A549 (cell line): ENCODE data around the gene ABCA1. TPM values are rescaled to one million over a fixed set of nuclear protein-coding genes. Genes with fewer than 3 reads are reported as not detected.

ENCODE experiments used
- ATAC-seq, 2 experiments: fragments of 200-7000 bp in 1 of 2; fragments of >200 bp in 1 of 2; cut with Nextera tagmentation in 1 of 2; cut with Tn5 transposase in 1 of 2; 3 replicates each; pipeline versions ENCODE4 v1.8.0 to v1.9.1; 2018 to 2020; ENCODE audit warnings: mild to moderate bottlenecking in 1 of 2, moderate library complexity in 1 of 2
- CTCF ChIA-PET: fragments of 300-600 bp; sonication (Branson Sonifier 250); formaldehyde crosslinking; extraction: SDS; loops from one replicate; lab custom pipeline; 2021; ENCODE audit warnings: antibody characterized with exemption, inconsistent platforms; lab: Yijun Ruan, JAX
- POLR2A ChIA-PET: fragments of 350-600 bp; formaldehyde crosslinking; extraction: SDS; loops from one replicate; lab custom pipeline; 2021; ENCODE audit warnings: antibody characterized with exemption, inconsistent platforms; lab: Yijun Ruan, JAX
- DNase-seq, 2 experiments: peaks; one replicate each; pipeline versions ENCODE4 v3.0.0 to v3.0.0-alpha.2; 2011 to 2016; ENCODE audit warnings: low read depth in 1 of 2, low spot score in 1 of 2
- FAIRE-seq: peaks from 2 replicates; lab custom pipeline; 2011; peaks lifted over from hg19 to GRCh38; lab: Jason Lieb, UNC
- H3K27ac ChIP-seq, 2 experiments: fragments of >200 bp; sonication (Bioruptor Twin); formaldehyde crosslinking; 3 replicates each; pipeline ENCODE4 v1.5.1; 2016 to 2017
- H3K4me1 ChIP-seq: fragments of >200 bp; sonication (Bioruptor Twin); formaldehyde crosslinking; 3 replicates; pipeline ENCODE4 v1.6.1; 2016
- H3K4me2 ChIP-seq: fragments of >200 bp; sonication (Bioruptor Twin); formaldehyde crosslinking; 3 replicates; pipeline ENCODE4 v1.6.1; 2016
- H3K4me3 ChIP-seq: fragments of >200 bp; sonication (Bioruptor Twin); formaldehyde crosslinking; 3 replicates; pipeline ENCODE4 v1.5.1; 2016
- H3K9me3 ChIP-seq: fragments of >200 bp; sonication (Bioruptor Twin); formaldehyde crosslinking; 3 replicates; pipeline ENCODE4 v1.6.1; 2016
- CBX8 ChIP-seq: fragments of 200-600 bp; sonication (generic); IDR thresholded peaks from 2 replicates; pipeline ENCODE4 v1.6.1; 2016
- CHD2 ChIP-seq: fragments of 150-350 bp; IDR thresholded peaks from 2 replicates; pipeline ENCODE4 v1.6.1; 2014; ENCODE audit warnings: low read length; ENCODE audit not compliant: partially characterized antibody
- EHF ChIP-seq: fragments of 250-450 bp; sonication (Bioruptor Pico); IDR thresholded peaks from 2 replicates; pipeline ENCODE4 v1.5.0; 2020; ENCODE audit warnings: mild to moderate bottlenecking
- EHMT2 ChIP-seq: fragments of 200-600 bp; sonication (generic); IDR thresholded peaks from 2 replicates; pipeline ENCODE4 v1.6.1; 2016; ENCODE audit warnings: antibody characterized with exemption, low read depth, mild to moderate bottlenecking, moderate library complexity
- EP300 ChIP-seq, 2 experiments: fragments of >200 bp; sonication (Bioruptor Twin); formaldehyde crosslinking; IDR thresholded peaks; 2 replicates in 1 of 2; 3 replicates in 1 of 2; pipeline ENCODE4 v1.6.1; 2016 to 2017
- ESRRA ChIP-seq: fragments of 150-350 bp; IDR thresholded peaks from 2 replicates; pipeline ENCODE4 v1.6.1; 2014; ENCODE audit warnings: mild to moderate bottlenecking, low read length, borderline replicate concordance
- HDAC2 ChIP-seq: fragments of 200-600 bp; sonication (generic); IDR thresholded peaks from 2 replicates; pipeline ENCODE4 v1.6.1; 2016
- HOXA7 ChIP-seq: fragments of 250-450 bp; sonication (Bioruptor Pico); IDR thresholded peaks from 2 replicates; pipeline ENCODE4 v1.5.0; 2020; ENCODE audit warnings: mild to moderate bottlenecking, moderate library complexity
- HOXB13 ChIP-seq: fragments of 250-450 bp; sonication (Bioruptor Pico); IDR thresholded peaks from 2 replicates; pipeline ENCODE4 v1.5.0; 2020; ENCODE audit warnings: low read depth, mild to moderate bottlenecking, moderate library complexity
- HOXB5 ChIP-seq: fragments of 250-450 bp; sonication (Bioruptor Pico); IDR thresholded peaks from 2 replicates; pipeline ENCODE4 v1.5.0; 2020; ENCODE audit warnings: mild to moderate bottlenecking, moderate library complexity
- JUNB ChIP-seq: fragments of >200 bp; sonication (Bioruptor Twin); formaldehyde crosslinking; IDR thresholded peaks from 2 replicates; pipeline ENCODE4 v1.6.1; 2016
- KDM1A ChIP-seq: fragments of 200-600 bp; sonication (generic); IDR thresholded peaks from 2 replicates; pipeline ENCODE4 v1.6.1; 2016; ENCODE audit warnings: low read depth, mild to moderate bottlenecking
- KDM5A ChIP-seq: fragments of 200-600 bp; sonication (generic); IDR thresholded peaks from 2 replicates; pipeline ENCODE4 v1.6.1; 2016; ENCODE audit warnings: antibody characterized with exemption, mild to moderate bottlenecking
- MAFK ChIP-seq: fragments of 450-650 bp; IDR thresholded peaks from 2 replicates; pipeline ENCODE4 v1.6.1; 2014; ENCODE audit not compliant: partially characterized antibody
- NR3C1 ChIP-seq: fragments of >200 bp; sonication (Bioruptor Twin); formaldehyde crosslinking; IDR thresholded peaks from 3 replicates; pipeline ENCODE4 v1.6.1; 2017
- PHF8 ChIP-seq: fragments of 200-600 bp; sonication (generic); IDR thresholded peaks from 2 replicates; pipeline ENCODE4 v1.6.1; 2016; ENCODE audit warnings: low read depth, mild to moderate bottlenecking, antibody characterized with exemption, moderate library complexity, borderline replicate concordance
- RAD21 ChIP-seq, 2 experiments: fragments of >200 bp in 1 of 2; sonication (Bioruptor Twin) in 1 of 2; formaldehyde crosslinking in 1 of 2; IDR thresholded peaks in 1 of 2; conservative IDR thresholded peaks in 1 of 2; 2 replicates in 1 of 2; 3 replicates in 1 of 2; pipeline ENCODE4 v1.6.1; 2012 to 2018; ENCODE audit warnings: inconsistent platforms in 1 of 2
- RARB ChIP-seq: fragments of 250-450 bp; sonication (Bioruptor Pico); IDR thresholded peaks from 2 replicates; pipeline ENCODE4 v1.8.0; 2021; ENCODE audit warnings: mild to moderate bottlenecking, moderate library complexity
- RCOR1 ChIP-seq: fragments of 150-350 bp; IDR thresholded peaks from 2 replicates; pipeline ENCODE4 v1.6.1; 2014; ENCODE audit warnings: antibody characterized with exemption, low read length, low read depth
- RNF2 ChIP-seq: fragments of 200-600 bp; sonication (generic); IDR thresholded peaks from 2 replicates; pipeline ENCODE4 v1.6.1; 2016; ENCODE audit warnings: low read depth, mild to moderate bottlenecking, antibody characterized with exemption, moderate library complexity, borderline replicate concordance
- SMC3 ChIP-seq: fragments of >200 bp; sonication (Bioruptor Twin); formaldehyde crosslinking; IDR thresholded peaks from 3 replicates; pipeline ENCODE4 v1.6.1; 2018; ENCODE audit warnings: inconsistent platforms
- TFCP2L1 ChIP-seq: fragments of 250-450 bp; sonication (Bioruptor Pico); IDR thresholded peaks from 2 replicates; pipeline ENCODE4 v1.5.0; 2021; ENCODE audit warnings: mild to moderate bottlenecking
- TP53 ChIP-seq: fragments of 250-450 bp; sonication (Bioruptor Pico); IDR thresholded peaks from 2 replicates; pipeline ENCODE4 v1.5.0; 2021; ENCODE audit warnings: mild to moderate bottlenecking, moderate library complexity
- ZC3H11A ChIP-seq: fragments of 450-650 bp; IDR thresholded peaks from 2 replicates; pipeline ENCODE4 v1.6.1; 2014; ENCODE audit warnings: antibody characterized with exemption, mild to moderate bottlenecking
- ZSCAN20 ChIP-seq: fragments of 250-450 bp; sonication (Bioruptor Pico); IDR thresholded peaks from 2 replicates; pipeline ENCODE4 v1.8.0; 2022; ENCODE audit warnings: mild to moderate bottlenecking, moderate library complexity
- WGBS: methylation state at CpG from one replicate; pipeline ENCODE4 v1.1.6; 2017; ENCODE audit errors: missing lambda C conversion rate; 5-methylcytosine and 5-hydroxymethylcytosine counted together
- polyA plus RNA-seq, 4 experiments: library from polyadenylated mRNA; depleted of rRNA in 3 of 4; stranded (reverse); fragments of >200 nt; fragmentation: RNase III in 1 of 4; extraction: RNeasy Plus Mini Kit Qiagen cat#74134 plus additional on column Dnase treatment in 1 of 4; gene quantifications; 2 replicates in 3 of 4; 3 replicates in 1 of 4; pipeline ENCODE4 v1.2.3, GENCODE V29; 2011 to 2017
- TF ChIP-seq, protein P1 (sequence below): fragments of >200 bp; sonication (Bioruptor Twin); formaldehyde crosslinking; IDR thresholded peaks from 3 replicates; pipeline ENCODE4 v1.5.1; 2016
- TF ChIP-seq, protein P2 (sequence below): IDR thresholded peaks from 2 replicates; pipeline ENCODE4 v1.6.1; 2012
- TF ChIP-seq, protein P3 (sequence below): IDR thresholded peaks from 2 replicates; pipeline ENCODE4 v1.6.1; 2012
- TF ChIP-seq, protein P4 (sequence below): fragments of >200 bp; sonication (Bioruptor Twin); formaldehyde crosslinking; IDR thresholded peaks from 3 replicates; pipeline ENCODE4 v1.6.1; 2016

ABCA1 gene
- polyA plus RNA-seq, 2 of the 4 experiments (the other 2 are of a cell fraction) = 3.6 to 12.0 TPM

DNA sequence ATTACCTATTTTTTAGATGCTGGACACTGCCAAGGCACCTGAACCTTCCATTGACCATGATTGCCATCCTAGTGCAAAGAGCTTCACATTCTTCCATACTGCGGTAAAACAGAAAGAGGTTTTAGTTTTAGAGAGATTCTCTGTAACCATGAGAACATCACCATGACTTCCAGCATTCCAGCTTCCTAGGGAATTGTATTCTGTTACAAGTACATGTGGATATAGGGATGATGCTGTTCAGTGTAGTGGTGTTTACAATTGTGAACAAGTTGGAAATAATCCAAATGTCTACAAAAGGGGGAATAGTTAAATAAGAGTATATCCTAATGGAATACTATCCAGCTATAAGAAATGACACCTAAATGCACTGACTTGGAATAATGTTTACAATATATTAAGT, 141.7 kb downstream of the ABCA1 start:
- Histone ChIP-seq H3K4me1 (no peaks in the 10 kb centered on the region), H3K9me3 (no peaks in the 10 kb centered on the region), H3K4me3 (no peak overlapping the region), H3K4me2 (no peak overlapping the region), H3K27ac (no peak overlapping the region)
- 92% methylated on average over 1 of the region's 1 CpG for WGBS
- no peak for TF ChIP-seq ZSCAN20 (CRISPR knock-in tag)
- no peak for TF ChIP-seq TP53 (CRISPR knock-in tag)
- TF ChIP-seq CBX8 = no peak
- no peak for TF ChIP-seq NR3C1
- no peak for TF ChIP-seq ESRRA
- TF ChIP-seq MAFK = no peak
- no peak for TF ChIP-seq HOXB5 (CRISPR knock-in tag)
- no peak for TF ChIP-seq KDM1A
- no peak for ATAC-seq
- CTCF ChIA-PET = interaction anchor here (1.3 to 1.9 kb wide), 4 partner anchors 17 to 629 kb away, joined by 4 to 5 read pairs (median 4); no protein-coding TSS in a partner anchor
- FAIRE-seq = no peak
- POLR2A ChIA-PET = no interaction called here
- no peak for DNase-seq

DNA sequence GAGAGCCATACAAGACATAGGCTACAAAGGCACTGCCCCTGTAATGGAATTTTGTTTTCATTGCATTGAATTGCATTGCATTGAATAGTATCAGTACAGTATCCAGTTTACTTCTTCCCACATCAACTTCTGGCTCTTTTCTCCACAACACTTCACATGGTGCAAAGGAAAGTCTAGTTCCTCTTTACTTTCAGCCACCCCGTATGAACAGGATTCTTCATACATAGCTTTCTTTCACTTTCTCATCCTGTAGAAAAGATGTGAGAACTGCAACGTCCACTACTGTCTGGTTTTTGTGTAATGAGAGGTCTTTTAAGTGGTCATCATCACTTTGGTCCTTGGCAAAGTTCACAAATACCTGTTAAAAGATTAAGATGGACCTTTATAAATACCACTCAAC, 143.9 kb downstream of the ABCA1 start:
- FAIRE-seq = no peak
- no peak overlapping the region for H3K4me2 ChIP-seq

DNA sequence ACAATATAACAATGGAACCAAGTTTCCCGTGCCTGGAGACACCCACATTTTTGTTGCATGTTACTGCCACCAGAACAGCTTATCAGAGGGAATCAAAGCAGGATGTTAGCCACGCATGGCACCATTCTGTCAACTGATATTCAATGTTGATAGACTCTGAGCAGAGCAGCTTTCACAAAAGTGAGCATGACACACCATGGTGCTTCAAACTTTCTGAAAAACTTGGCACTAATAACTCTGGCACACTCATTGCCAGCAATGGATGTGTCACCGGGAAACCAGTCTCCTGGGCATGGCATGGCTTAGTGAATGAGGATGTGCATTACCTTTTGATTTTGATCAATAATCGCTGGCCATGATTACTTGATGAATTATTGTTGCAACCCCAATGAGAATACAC, 144.4 kb downstream of the ABCA1 start:
- TF ChIP-seq, protein P1, sequence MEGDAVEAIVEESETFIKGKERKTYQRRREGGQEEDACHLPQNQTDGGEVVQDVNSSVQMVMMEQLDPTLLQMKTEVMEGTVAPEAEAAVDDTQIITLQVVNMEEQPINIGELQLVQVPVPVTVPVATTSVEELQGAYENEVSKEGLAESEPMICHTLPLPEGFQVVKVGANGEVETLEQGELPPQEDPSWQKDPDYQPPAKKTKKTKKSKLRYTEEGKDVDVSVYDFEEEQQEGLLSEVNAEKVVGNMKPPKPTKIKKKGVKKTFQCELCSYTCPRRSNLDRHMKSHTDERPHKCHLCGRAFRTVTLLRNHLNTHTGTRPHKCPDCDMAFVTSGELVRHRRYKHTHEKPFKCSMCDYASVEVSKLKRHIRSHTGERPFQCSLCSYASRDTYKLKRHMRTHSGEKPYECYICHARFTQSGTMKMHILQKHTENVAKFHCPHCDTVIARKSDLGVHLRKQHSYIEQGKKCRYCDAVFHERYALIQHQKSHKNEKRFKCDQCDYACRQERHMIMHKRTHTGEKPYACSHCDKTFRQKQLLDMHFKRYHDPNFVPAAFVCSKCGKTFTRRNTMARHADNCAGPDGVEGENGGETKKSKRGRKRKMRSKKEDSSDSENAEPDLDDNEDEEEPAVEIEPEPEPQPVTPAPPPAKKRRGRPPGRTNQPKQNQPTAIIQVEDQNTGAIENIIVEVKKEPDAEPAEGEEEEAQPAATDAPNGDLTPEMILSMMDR = no peak
- TF ChIP-seq HDAC2 = no peak
- TF ChIP-seq RARB = no peak
- TF ChIP-seq, protein P2, sequence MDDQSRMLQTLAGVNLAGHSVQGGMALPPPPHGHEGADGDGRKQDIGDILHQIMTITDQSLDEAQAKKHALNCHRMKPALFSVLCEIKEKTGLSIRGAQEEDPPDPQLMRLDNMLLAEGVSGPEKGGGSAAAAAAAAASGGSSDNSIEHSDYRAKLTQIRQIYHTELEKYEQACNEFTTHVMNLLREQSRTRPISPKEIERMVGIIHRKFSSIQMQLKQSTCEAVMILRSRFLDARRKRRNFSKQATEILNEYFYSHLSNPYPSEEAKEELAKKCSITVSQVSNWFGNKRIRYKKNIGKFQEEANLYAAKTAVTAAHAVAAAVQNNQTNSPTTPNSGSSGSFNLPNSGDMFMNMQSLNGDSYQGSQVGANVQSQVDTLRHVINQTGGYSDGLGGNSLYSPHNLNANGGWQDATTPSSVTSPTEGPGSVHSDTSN = no peak
- no peak for TF ChIP-seq RAD21 (conservative IDR thresholded peaks at IDR 0.05 in 1 of 2, IDR thresholded peaks at IDR 0.05 in 1 of 2)
- no peak for TF ChIP-seq KDM5A
- no peak for TF ChIP-seq JUNB
- no peak for TF ChIP-seq SMC3
- no peak for TF ChIP-seq EHF (CRISPR knock-in tag)
- DNase-seq (no peak), ATAC-seq (no peak), FAIRE-seq (no peak)
- Histone ChIP-seq H3K4me1 (0 out of 3 replicates have a peak, but pooled peaks cover 3% of the 10 kb centered on the region), H3K9me3 (no peaks in the 10 kb centered on the region), H3K27ac (no peak overlapping the region), H3K4me2 (no peak overlapping the region), H3K4me3 (no peak overlapping the region)
- ChIA-PET POLR2A (no interaction called here), CTCF (no interaction called here)
- 87% methylated on average over 4 of the region's 4 CpGs for WGBS

More for the DNA sequence above, 143.9 kb downstream of the ABCA1 start:
- no peak for ATAC-seq
- Histone ChIP-seq H3K27ac (no peak overlapping the region), H3K9me3 (no peaks in the 10 kb centered on the region), H3K4me3 (no peak overlapping the region), H3K4me1 (0 out of 3 replicates have a peak, but pooled peaks cover 3% of the 10 kb centered on the region)
- TF ChIP-seq SMC3 (no peak), PHF8 (no peak), TP53 (CRISPR knock-in tag) (no peak), MAFK (no peak), TFCP2L1 (no peak), RCOR1 (no peak), CHD2 (no peak), RARB (no peak), RNF2 (no peak), HOXA7 (no peak), EP300 (IDR thresholded peaks at IDR 0.05) (no peak), EHMT2 (no peak), NR3C1 (no peak), HOXB13 (CRISPR knock-in tag) (no peak), ZC3H11A (no peak)
- TF ChIP-seq, protein P3, sequence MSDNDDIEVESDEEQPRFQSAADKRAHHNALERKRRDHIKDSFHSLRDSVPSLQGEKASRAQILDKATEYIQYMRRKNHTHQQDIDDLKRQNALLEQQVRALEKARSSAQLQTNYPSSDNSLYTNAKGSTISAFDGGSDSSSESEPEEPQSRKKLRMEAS = no peak
- TF ChIP-seq, protein P4, sequence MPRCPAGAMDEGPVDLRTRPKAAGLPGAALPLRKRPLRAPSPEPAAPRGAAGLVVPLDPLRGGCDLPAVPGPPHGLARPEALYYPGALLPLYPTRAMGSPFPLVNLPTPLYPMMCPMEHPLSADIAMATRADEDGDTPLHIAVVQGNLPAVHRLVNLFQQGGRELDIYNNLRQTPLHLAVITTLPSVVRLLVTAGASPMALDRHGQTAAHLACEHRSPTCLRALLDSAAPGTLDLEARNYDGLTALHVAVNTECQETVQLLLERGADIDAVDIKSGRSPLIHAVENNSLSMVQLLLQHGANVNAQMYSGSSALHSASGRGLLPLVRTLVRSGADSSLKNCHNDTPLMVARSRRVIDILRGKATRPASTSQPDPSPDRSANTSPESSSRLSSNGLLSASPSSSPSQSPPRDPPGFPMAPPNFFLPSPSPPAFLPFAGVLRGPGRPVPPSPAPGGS = no peak
- TF ChIP-seq, protein P1 = no peak
- no peak for DNase-seq
- ChIA-PET POLR2A (no interaction called here), CTCF (interaction anchor here (1.9 kb wide), 1 partner anchor 632 kb away, joined by 4 read pairs; no protein-coding TSS in a partner anchor)
- 63% methylated on average over 2 of the region's 2 CpGs for WGBS
